Measurements from ENCODE around the gene SHISA2.

- TF ChIP-seq, protein P1, sequence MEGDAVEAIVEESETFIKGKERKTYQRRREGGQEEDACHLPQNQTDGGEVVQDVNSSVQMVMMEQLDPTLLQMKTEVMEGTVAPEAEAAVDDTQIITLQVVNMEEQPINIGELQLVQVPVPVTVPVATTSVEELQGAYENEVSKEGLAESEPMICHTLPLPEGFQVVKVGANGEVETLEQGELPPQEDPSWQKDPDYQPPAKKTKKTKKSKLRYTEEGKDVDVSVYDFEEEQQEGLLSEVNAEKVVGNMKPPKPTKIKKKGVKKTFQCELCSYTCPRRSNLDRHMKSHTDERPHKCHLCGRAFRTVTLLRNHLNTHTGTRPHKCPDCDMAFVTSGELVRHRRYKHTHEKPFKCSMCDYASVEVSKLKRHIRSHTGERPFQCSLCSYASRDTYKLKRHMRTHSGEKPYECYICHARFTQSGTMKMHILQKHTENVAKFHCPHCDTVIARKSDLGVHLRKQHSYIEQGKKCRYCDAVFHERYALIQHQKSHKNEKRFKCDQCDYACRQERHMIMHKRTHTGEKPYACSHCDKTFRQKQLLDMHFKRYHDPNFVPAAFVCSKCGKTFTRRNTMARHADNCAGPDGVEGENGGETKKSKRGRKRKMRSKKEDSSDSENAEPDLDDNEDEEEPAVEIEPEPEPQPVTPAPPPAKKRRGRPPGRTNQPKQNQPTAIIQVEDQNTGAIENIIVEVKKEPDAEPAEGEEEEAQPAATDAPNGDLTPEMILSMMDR (IDR thresholded peaks at IDR 0.05; ENCODE audit: low read length): no peak
- no peak for TF ChIP-seq EZH2phosphoT487 (IDR thresholded peaks at IDR 0.05; ENCODE audit: low read length)
- TF ChIP-seq EZH2 (optimal IDR thresholded peaks at IDR 0.05; ENCODE audit: low read depth, low read length): no peak
These were observed 22.9 kb upstream of the SHISA2 start for GRCh38 chr13:26074706-26075105.
